HL-60/S4 treated with retinoic acid at 250 ng/mL for 4 days and 3 days (cell line): ENCODE results near the gene MAP4.
"Not testable (repeated sequence)": the region's sequence is repeated elsewhere in the genome, so short reads cannot be mapped to it uniquely, and the experiment has no call there.

Source experiments
- in situ Hi-C: fragments of 300-500 bp; cut with MboI; formaldehyde crosslinking; loops from 2 replicates; pipeline ENCODE4 v1.7.0; 2022; ENCODE audit warnings: low sequenced_read_pairs

The MAP4 gene

DNA sequence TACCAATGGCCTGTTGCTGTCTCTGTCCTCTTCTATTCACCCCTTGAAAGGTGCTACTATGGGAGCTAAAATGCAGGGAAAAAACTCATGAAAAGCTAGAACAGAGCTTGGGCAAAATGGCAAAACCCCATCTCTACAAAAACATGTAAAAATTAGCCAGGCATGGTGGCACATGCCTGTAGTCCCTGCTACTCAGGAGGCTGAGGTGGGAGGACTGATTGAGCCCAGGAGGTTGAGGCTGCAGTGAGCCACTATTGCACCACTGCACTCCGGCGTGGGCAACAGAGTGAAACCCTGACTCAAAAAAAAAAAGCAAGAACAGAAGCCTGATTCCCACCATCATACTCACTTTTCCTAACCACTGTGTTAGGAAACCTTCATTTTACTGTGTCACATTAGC lies 1.9 kb downstream of the MAP4 start:
- in situ Hi-C loops = no loop called here

DNA sequence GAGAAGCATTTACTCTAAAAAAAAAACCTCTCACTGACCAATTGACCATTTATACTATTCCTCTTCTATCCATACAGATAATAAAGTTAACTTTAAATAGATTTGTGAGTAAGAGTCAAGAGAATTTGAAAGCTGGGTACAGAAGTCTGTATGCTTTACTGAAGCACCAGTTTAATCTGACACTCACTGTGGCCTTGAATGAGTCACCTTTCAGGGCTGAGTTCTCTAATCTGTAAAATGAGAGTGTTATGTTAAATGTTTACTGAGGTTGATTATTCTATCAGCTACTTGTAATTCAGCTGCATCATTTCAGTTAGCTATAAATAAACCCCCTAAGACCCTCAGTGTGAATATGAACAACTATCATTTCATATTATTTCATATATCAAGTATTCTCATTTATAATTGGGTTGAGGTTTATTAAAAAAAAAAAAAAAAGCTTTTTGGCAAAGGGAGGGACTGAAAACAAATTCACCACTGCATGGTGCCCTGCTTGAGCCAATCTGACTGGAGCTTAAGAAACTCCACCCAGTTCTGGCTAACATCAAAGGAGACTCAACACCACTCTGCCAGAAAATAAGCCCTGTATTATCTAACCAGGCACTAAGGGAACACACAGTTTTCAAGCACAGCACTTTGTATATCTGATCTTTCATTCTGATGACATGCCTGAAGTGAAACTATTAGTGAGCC lies 2.8 kb downstream of the MAP4 start:
- in situ Hi-C loops = no loop called here

DNA sequence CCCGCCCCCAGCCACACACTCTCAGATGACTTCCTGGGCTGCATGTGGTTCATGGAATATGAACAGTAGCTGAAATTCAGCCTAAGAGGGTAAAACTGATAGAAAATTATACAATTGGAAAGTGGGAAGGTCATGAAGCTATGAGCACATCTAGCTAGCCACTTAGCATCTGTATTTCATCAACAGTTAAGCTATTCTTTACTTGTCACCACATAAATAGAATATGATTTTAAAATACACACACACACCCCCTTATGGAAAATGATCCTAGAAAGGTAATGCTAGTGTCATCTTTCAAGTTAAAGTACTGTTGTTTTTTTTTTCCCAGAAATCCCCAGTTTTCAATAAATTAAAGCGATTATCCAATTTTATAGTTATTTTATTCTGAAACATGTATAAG lies 3.6 kb downstream of the MAP4 start:
- in situ Hi-C loops = no loop called here

DNA sequence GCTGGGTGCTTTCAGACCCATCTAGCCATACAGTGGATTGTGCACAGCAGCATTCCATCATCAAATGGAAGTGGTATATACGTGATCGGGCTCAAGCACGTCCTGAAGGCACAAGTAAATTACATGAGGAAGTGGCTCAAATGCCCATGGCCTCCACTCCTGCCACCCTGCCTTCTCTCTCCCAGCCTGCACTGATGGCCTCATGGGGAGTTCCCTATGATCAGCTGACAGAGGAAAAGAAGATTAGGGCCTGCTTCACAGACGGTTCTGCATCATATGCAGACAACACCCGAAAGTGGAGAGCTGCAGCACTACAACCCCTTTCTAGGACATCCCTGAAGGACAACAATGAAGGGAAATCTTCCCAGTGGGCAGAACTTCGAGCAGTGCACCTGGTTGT lies 8.2 kb downstream of the MAP4 start:
- in situ Hi-C loops = not testable (repeated sequence)

DNA sequence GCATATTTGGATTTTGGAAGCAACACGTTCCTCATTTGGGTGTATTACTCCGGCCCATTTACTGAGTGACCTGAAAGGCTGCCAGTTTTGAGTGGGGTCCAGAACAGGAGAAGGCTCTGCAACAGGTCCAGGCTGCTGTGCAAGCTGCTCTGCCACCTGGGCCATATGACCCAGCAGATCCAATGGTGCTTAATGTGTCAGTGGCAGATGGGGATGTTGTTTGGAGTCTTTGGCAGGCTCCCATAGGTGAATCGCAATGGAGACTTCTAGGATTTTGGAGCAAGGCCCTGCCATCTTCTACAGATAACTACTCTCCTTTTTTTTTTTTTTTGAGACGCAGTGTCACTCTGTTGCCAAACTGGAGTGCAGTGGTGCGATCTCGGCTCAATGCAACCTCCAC lies 8.9 kb downstream of the MAP4 start:
- in situ Hi-C loops = not testable (repeated sequence)

DNA sequence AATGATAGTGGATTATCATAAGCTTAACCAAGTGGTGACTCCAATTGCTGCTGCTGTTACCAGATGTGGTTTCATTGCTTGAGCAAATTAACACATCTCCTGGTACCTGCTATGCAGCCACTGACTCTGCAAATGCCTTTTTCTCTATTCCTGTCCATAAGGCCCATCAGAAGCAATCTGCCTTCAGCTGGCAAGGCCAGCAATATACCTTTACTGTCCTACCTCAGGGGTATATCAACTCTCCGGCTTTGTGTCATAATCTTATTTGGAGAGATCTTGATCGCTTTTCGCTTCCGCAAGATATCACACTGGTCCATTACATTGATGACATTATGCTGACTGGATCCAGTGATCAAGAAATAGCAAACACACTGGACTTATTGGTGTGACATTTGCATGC lies 9.4 kb downstream of the MAP4 start:
- in situ Hi-C loops = not testable (repeated sequence)

DNA sequence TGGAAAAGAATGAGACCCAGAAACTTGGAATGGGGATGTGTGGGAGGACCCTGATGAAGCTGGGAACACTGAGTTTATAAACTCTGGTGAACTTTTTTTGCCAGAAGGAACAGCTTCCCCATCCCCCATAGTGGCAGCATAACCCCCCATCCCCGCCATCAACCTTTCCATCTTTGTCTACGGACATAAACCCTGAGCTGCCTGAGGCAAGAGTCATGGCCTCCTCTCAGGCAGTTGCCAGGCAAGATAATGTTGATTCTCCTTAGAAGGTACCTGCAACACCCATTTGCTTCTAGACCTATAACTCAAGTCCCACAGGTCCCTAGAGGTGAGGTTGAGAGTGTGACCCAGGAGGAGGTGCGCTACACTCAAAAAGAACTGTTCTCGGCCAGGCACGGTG lies 11.5 kb downstream of the MAP4 start:
- in situ Hi-C loops = no loop called here

DNA sequence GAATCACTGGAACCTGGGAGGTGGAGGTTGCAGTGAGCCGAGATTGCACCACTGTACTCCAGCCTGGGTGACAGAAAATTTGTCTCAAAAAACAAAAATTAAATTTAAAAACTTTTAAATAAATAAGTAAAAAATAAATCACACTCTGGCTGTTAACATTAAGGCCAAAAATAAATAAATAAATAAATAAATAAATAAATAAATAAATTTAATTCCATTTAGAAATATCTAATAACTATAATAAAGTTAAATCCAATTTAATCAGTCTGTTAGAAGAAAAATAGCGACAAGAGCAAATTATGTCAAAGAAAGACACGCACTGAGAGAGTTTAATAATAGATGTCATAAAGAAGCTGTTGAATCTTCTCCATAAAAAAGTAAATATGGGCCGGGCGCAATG lies 13.4 kb downstream of the MAP4 start:
- in situ Hi-C loops = no loop called here

DNA sequence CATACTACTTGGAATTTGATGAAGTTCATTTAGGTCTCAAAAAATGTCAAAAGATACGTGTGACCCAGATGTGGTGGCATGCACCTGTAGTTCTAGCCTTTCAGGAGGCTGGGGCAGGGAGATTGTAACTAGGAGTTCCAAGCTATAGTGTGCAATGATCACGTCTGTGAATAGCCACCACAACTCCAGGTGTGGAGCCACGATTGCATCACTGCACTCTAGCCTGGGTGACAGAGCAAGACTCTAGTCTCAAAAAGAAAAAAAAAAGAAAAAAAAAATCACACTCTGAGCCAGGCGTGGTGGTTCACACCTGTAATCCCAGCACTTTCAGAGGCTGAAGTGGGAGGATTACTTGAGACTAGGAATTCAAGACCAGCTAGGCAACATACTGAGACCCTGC lies 14.2 kb downstream of the MAP4 start:
- in situ Hi-C loops = no loop called here

DNA sequence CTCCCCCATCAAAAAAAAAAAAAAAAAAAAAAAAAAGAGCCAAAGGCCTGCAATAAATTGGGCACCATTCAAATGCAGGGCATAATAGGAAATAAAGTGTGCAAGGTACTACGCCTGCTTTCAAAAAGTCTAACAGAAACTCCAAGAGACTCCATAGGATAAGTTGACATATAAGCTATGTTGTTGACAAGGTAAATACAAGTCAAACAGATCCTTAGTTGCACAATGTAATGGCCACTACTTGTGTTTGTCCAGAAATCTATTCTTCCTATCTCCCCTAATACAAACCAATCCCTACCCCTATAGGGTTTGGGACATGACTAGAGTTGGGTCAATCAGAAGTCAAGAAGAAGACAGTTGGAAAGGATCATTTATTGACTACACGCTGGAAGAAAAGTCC lies 16.0 kb downstream of the MAP4 start:
- in situ Hi-C loops = no loop called here

DNA sequence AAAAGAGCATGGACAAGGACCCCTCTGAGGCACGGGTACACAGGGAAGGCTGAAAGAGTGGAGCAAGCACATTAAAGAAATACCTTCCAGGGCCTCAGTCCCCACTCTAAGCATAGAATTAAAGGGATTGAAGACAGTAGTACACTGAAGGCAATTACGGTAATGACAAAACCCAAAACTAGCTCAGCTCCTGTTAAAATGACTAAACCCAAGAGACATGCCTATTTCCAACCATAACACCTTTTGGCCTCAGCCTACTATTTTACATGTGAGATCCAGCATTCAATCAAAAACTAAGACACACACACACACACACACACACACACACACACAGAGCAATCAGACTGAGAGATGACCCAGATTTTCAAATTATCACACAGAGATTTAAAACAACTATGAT lies 19.8 kb downstream of the MAP4 start:
- in situ Hi-C loops = no loop called here

DNA sequence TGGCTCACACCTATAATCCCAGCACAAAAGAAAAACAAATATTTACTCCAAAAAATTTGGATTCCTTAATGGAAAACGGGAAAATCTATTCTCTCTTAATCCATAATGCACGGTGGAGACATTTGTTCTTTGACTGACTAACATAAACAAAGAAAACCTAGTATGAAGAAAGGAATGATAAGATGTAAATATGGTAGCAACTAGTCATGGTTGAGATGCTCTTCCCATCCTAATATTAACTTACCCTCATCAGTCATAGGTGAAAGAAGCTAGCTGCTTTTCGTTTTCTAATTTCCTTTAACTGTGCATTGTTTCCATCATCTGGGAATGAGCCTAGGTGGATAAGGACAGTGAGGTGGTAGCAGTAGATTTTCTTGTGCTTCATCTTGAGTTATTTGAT lies 22.0 kb downstream of the MAP4 start:
- in situ Hi-C loops = no loop called here

DNA sequence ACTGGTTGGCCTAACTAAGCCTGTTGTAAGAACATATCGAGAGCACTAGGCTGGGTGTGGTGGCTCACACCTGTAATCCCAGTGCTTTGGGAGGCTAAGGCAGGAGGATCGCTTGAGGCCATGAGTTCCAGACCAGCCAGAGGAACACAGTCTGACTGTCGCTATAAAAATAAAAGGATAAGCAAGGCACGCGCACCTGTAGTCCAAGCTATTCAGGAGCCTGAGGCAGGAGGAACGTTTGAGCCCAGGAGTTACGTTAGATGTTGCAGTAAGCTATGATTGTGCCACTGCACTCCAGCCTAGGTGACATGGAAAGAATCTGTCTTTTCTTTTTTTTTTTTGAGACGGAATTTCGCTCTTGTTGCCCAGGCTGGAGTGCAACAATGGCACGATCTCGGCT lies 24.9 kb downstream of the MAP4 start:
- in situ Hi-C loops = no loop called here

DNA sequence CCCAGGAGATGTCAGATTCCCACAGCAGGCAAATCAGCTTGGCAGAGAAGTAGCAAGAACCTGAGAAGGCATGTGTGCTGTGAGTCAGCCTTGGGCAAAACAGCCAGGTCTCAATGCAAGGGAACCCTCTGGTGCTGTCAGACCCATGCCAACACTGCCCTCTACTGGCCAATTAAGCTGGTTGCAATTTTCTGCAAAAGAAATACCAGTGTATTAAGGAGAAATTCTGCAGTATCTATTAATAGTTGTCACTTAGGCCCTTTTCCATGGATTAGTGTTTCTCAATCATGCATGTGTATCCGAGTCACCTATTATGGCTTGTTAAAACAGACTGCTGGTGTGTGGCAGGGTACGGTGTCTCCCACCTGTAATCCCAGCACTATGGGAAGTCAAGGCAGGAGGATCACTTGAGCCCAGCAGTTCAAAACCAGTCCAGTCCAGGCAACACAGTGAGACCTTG lies 26.2 kb downstream of the MAP4 start:
- in situ Hi-C loops = no loop called here

DNA sequence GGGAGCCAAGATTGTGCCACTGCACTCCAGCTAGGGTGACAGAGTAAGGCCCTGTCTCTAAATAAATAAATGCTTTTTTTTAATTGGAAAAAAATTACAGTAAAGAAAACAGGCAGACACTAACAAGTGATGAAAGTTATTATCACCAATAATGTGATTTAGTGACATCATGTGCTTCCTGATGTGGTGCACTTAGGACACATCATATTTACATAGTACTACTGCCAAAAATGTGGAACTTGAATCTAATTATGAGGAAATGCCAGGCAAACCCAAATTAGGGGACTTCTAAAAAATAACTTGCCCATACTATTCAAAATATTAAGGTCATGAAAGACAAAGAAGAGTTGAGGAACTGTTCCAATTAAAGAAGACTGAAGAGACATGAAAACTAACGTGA lies 30.8 kb downstream of the MAP4 start:
- in situ Hi-C loops = no loop called here

DNA sequence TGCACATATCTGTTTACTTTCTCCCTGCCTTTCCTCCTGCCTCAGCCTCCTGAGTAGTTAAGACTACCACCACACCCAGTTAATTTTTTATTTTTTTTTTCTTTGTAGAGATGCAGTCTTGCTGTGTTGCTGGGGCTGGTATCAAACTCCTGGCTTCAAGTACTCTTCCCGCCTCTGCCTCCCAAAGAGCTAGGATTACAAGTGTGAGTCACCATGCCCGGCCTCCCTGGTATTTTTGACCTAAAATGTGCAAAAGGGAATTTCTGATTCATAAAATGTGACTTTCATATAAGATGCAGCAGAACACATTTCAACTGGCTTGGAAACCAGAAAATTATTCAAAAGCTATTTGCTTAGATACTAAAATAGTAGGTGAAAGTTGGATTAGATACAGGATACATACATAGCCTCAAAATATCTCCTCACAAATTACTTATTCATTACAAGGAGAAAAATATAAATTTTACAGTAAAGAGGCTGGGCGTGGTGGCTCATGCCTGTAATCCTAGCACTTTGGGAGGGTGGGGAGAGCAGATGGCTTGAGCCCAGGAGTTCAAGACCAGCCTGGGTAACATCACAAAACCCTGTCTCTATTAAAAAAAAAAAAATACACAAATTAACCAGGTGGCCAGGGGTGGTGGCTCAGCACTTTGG lies 32.0 kb downstream of the MAP4 start:
- in situ Hi-C loops = no loop called here

DNA sequence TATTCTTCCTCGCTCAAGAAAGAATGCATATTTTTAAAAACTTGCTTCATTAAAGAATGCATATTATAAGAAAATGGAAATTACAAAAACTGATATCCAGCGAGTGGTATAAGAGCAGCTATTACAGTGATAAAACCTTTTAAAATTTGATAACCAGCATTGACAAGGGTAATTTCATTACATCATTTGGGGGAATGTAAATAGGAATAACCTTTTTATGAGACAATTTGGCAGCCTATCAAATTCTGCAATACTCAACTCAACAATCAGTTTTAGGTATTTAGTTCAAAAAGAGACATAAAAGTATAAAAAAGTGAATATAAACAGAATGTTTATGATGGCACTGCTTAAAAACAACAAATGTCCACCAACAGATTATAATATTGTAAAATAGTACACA lies 35.4 kb downstream of the MAP4 start:
- in situ Hi-C loops = no loop called here

DNA sequence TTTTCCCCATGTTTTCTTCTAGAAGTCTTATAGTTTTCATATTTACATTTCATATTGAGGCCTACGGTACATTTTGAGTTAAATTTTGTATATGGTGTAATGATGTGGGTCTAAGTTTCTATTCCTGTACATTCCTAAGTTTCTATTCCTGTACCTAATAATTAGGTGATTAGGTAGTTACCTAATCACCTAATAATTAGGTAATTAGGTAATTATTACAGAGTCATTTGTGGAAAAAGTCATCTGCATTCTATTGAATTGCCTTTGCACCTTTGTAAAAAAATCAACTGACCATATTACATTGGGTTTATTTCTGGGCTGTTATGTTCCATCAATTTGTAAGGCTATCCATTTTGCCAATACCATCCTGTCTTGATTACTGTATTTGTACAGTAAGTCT lies 37.1 kb downstream of the MAP4 start:
- in situ Hi-C loops = no loop called here

DNA sequence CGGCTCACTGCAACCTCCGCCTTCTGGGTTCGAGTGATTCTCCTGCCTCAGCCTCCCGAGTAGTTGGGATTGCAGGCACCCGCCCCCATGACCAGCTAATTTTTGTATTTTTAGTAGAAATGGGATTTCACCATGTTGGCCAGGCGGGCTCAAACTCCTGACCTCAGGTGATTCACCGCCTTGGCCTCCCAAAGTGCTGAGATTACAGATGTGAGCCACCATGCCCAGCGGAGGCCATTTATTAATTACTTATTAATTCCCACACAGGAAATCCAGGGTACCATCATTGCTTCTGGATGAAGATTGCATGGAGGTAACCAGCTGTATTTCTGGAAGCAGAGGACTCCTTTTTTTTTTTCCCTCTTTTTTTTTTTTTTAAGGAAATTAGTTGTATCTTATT lies 37.8 kb downstream of the MAP4 start:
- in situ Hi-C loops = no loop called here

DNA sequence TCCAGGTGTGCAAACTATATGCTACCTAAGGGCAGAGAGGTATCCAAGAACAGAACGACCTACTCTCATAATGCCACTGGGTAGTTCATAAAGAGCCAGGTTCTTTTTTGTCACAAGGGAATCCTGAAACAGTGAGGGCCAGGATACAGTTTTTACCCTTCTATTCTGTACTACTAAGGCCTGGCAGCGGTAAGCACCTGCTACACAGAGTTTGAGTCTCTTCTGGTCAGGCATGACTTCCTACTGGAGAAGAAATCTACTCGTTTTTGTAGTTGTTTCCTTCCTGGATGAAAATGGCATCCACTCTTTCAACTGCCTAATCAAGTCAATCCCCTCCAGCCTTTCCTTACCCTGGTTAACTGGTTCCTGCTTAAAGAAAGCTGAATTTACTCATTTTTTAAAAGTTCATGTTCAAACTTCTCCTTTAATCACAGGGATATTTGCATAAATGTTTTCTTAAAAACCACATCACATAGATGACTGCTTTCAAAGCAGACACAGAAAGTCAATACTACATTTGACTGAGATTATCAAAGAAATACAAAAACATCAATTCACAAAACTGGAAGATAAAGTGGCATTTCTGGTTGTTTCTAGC lies 40.0 kb downstream of the MAP4 start:
- in situ Hi-C loops = no loop called here

DNA sequence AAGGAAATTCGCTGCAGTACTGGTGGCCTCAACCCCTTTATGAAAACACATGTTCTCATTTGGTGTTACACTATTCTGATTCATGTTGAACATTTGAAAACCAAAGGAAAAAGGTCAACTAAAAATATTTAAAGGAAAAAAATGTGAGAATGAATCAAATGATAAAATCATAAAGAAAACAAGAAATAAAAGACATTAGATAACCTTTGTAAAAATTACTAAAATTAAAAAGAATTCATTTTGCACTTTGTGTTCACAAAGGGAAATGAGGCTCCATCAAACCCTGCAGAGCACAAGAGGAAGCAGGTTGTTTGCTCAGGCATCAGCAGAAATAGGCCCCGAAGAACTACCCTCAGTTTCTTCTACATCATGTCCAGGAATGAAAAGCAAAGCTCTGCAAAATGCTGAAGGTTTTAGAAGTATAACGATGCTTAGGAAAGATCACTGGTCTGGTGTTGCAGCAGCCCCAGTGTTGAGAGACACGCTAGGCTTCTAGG lies 41.2 kb downstream of the MAP4 start:
- in situ Hi-C loops = no loop called here

DNA sequence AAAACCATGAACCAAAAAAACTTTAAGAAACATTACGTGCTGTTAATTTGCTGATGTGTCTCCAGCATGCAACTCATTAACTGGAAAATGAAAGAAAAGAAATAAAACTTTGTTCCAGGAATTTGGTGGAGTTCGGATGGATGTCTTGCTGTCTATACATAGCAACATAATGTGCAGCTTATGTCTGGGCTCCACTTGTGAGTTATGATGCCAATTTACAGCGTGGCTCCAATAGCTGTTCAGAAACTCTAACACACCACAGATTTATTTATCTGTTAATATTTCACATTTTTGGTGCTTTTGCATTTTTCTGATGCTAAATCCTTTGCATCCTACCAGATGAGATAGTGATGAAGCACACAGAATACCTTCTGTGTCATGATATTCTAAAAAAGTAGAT lies 45.1 kb downstream of the MAP4 start:
- in situ Hi-C loops = no loop called here
